OCI-LY1 (cell line): ENCODE results near the gene PTPRD.

Experiments
- CTCF ChIP-seq: fragments of 200-600 bp; sonication (generic), shearing (Covaris generic); IDR thresholded peaks from 2 replicates; pipeline ENCODE4 v1.5.1; 2017; ENCODE audit warnings: mild to moderate bottlenecking, antibody characterized with exemption, low read length, moderate library complexity, mixed read lengths
- EZH2 ChIP-seq: fragments of 200-600 bp; sonication (generic), shearing (Covaris generic); IDR thresholded peaks from 2 replicates; pipeline ENCODE4 v1.8.0; 2017; ENCODE audit warnings: borderline replicate concordance, mixed run types, mild to moderate bottlenecking, antibody characterized with exemption, low read length, moderate library complexity, mixed read lengths

GRCh38 chr9:8860925-8861324 lies 1751.9 kb downstream of the PTPRD start:
- no peak for TF ChIP-seq CTCF
- TF ChIP-seq EZH2, result no peak
